Measurements from ENCODE around the gene PSMB3.
A peak's percentile ranks its signal among the peaks of the same experiment; 100 is the strongest.

The PSMB3 gene

GRCh38 chr17:38733282-38733981, 19.1 kb upstream of the PSMB3 start:
- no peak for DNase-seq (ENCODE audit: low read depth in 2 of 3, low spot score in 1 of 3)

GRCh38 chr17:38733982-38734973, 18.3 kb upstream of the PSMB3 start:
- DNase-seq (ENCODE audit: low read depth in 2 of 3, low spot score in 1 of 3): no peak

- DNase-seq (ENCODE audit: low read depth in 2 of 3, low spot score in 1 of 3): peak in 2 of 3 donors; percentile 61 to 82
Observed at GRCh38 chr17:38735161-38735997, 17.2 kb upstream of the PSMB3 start.

- no peak for DNase-seq (ENCODE audit: low read depth in 2 of 3, low spot score in 1 of 3)
Observed at GRCh38 chr17:38738007-38738662, 14.4 kb upstream of the PSMB3 start.

GRCh38 chr17:38738686-38739085, 13.9 kb upstream of the PSMB3 start:
- DNase-seq (ENCODE audit: low read depth in 2 of 3, low spot score in 1 of 3): no peak

GRCh38 chr17:38739305-38739704, 13.2 kb upstream of the PSMB3 start:
- DNase-seq (ENCODE audit: low read depth in 2 of 3, low spot score in 1 of 3): no peak

- DNase-seq (ENCODE audit: low read depth in 2 of 3, low spot score in 1 of 3): no peak
Observed at GRCh38 chr17:38740044-38740443, 12.5 kb upstream of the PSMB3 start.

- DNase-seq (ENCODE audit: low read depth in 2 of 3, low spot score in 1 of 3): no peak
Observed at GRCh38 chr17:38740806-38741205, 11.7 kb upstream of the PSMB3 start.

- DNase-seq (ENCODE audit: low read depth in 2 of 3, low spot score in 1 of 3): no peak
Observed at GRCh38 chr17:38741461-38741860, 11.1 kb upstream of the PSMB3 start.

- DNase-seq (ENCODE audit: low read depth in 2 of 3, low spot score in 1 of 3): no peak
Observed at GRCh38 chr17:38741921-38742410, 10.6 kb upstream of the PSMB3 start.

GRCh38 chr17:38742411-38743308, 9.9 kb upstream of the PSMB3 start:
- no peak for DNase-seq (ENCODE audit: low read depth in 2 of 3, low spot score in 1 of 3)

GRCh38 chr17:38743556-38744171, 8.9 kb upstream of the PSMB3 start:
- DNase-seq (ENCODE audit: low read depth in 2 of 3, low spot score in 1 of 3): no peak

- DNase-seq (ENCODE audit: low read depth in 2 of 3, low spot score in 1 of 3): no peak
Observed at GRCh38 chr17:38745545-38745944, 7.0 kb upstream of the PSMB3 start.

- no peak for DNase-seq (ENCODE audit: low read depth in 2 of 3, low spot score in 1 of 3)
Observed at GRCh38 chr17:38746004-38746848, 6.3 kb upstream of the PSMB3 start.

- DNase-seq (ENCODE audit: low read depth in 2 of 3, low spot score in 1 of 3): no peak
Observed at GRCh38 chr17:38746849-38747462, 5.6 kb upstream of the PSMB3 start.

- DNase-seq (ENCODE audit: low read depth in 2 of 3, low spot score in 1 of 3): no peak
Observed at GRCh38 chr17:38747463-38748148, 4.9 kb upstream of the PSMB3 start.

Data from stimulated activated CD4-positive, alpha-beta T cell treated with anti-CD3 and anti-CD28 coated beads, Interleukin-12 subunit alpha, Interleukin-12 subunit beta, amount 100 ng/mL, for 48 hours (primary cell).